Bone marrow (tissue), 2 donors: Measurements from ENCODE around the gene DPM1.

Experiments used
- DNase-seq, 2 donors: peaks; one replicate each; lab custom pipeline; 2025; lab: John Stamatoyannopoulos, UW

DPM1 gene

DNA sequence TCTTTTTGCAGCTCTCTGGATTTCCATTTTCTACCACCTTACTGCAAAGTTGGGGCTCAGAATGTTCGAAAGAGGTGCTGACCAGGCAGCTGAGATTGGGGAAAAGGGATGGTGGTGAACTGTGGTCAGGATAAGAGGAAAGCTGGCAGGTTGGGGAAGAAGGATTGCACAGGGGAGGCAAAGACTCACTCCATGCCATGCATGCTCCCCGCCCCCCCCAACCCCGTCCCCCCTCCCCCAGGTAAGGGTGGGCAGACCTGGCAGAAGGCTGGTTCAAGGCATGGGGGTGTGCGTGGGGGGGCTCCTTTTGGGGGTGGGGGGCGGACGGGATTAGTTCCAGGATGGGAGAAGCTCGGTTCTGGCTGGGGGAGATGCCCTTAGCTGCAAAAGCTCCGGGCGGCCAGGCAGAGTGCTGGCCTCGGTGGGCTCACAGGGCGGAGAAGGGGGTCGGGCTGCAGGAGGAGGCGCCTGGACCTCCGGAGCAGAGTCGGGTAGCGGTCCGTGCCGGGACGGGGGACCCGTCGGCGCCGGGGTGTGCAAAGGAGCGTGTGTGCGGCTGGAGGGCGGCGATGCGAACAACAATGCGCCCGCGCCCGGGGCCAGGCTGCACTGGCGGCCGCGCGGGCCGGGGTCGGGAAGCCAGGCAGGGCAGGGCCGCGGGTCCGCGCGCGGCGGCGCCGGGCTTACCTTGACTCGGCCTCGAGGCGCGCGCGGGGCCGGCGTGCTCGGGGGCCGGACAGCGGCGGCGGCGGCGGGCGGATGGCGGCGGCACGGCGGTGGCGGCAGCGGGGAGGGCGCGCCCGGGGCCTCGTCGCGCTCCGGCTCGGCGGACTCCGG, 28.0 kb downstream of the DPM1 start:
- DNase-seq: no peak

DNA sequence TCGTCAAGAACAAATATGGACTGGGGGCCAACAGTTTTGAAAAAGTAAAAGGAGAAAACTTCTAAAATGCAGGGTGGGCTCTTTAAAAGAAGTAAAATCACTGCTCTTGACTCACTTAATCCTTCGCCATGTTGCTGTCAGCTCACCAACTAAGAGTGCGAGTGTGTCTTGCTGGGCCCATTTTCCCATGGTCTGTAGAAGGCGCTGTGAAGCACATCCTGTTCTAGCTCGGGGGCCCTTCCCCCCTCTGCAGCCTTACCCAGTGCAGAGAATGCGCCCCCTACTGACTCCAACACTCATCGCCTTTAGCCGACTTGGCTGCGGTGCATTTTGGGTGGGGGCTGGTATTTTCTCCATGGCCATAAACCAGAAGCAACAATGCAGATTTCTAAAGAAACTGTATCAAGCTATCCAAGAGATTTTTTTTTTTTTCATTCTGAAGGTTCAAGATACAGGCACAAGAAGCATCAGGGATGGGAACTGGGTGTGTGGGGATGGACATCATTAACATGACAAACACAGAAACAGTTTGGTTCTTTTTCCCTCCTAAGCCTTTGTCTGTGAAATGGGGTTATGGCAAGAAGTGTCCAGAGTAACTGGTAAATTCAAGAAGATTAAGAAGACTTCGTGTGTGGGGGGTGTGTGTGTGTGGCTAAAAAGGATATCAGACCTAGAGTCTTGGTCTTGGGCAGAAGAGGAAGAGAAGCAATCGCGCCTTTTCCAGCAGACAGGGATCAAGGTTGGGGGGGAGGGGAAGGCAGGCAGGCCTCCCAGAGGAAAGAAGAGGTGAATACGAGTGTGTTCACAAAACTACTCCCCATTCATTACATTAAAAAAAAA, 28.8 kb downstream of the DPM1 start:
- DNase-seq: peak; percentile 40 to 91

DNA sequence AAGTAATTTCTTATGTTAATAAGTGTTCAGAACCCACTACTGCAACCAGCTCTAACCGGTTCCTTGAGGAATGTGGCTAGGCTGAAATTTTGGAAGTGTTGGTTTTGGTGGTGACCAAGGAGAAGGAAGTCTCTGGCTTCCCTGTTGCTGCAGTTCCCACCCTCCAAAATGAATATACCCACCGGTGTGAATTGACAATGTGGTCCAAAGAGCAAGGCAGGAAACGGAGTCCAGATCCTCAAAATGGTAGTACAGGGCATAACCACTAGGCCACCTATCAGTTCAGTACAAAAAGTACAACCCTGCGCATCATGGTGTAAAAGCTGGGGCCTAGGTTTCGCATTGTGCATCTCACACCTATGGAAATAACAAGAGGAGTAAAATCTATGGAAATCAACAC, 29.9 kb downstream of the DPM1 start:
- DNase-seq: no peak

DNA sequence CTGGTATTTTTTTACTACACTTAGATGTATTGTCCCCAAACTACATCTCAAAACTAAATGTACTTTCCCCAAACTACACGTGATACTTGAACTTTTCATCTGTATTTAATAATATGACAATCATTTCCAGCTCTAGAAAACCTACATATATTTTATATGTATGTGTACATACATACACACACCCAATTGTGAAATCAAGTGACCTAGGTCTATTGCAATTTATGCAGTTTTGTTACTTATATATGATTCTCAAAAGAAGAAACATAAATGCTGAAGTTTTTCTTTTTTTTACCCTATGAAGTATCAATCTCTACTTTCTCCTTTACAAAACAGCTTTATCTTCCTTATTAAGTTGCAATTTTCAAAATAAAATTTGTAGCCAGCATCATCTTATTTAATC, 31.8 kb downstream of the DPM1 start:
- DNase-seq: no peak

DNA sequence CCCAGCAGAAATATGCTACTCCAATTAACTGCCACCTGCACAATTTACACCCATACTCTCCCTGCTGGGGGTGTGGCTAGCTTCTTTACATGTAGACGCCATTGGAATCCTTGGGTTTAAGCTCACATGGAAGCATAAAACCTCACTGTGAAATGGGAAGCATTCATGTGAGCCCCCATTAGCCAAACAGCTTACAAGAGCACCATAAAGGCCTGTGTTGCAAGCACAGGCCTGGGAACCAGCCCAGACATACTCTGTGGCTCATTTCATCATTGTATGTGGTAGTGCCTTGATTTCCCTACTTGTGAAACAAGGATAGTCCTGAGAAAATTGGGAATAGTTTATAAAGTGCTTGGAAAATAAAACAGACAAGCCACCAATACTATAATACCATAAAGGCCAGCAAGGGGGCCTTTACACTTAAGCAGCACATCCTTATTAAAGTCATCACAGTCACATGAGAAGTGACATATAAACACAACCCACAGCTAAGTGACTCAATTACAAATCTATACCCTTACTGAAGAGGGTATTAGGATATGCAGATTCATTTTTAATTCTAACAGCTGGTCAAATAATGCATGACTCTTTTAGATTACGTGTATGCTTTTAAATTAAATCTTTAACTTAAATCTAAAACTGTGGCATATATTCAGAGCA, 33.9 kb downstream of the DPM1 start:
- DNase-seq: no peak

DNA sequence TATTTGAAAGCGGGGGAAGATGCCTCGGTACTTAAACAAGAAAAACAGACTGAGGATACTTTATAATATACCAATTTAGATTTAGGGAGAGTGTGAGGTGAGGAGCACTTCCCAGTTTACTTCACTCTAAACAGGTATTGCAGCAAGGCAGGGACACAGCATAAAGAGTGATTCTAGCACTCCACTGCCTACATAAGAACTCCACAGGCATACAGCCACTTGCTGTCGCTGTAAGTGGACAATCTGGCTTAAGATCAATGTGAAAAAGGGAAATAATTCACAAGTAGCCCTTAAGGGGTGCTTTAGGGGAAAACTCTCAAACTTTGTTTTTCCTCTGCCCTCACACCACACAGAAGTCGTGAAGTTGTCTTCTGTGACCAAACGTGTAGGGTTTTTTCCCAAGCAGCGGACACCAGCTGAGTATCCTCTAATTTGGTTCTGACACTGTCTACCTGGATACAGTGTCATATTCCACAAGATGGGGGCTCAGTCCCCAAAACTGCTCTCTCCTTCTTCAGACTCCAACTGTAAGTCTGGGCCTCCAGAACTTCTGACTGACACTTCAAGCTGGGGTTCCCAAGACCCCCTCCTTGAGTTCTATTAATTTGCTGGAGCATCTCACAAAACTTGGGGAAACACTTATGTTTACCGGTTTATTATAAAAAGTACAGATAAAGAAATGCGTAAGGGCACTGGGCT, 36.4 kb downstream of the DPM1 start:
- no peak for DNase-seq

DNA sequence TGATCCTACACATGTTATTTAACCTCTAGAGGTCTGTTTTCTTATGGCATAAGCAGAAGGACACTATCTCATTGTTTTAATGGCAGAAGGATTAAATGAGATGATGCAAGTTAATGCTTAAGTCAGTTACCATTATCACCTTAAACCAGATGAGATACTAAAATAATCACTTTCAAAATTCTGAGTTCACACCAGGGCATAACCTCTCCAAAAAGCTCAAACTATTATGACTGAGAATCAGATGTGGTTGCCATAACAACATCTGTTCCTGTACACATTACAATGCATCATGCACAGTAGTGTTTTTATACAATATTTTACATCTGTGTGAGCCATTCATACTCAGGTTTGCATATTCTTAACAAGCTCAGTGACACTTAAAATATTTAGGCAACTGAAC, 37.3 kb downstream of the DPM1 start:
- no peak for DNase-seq

DNA sequence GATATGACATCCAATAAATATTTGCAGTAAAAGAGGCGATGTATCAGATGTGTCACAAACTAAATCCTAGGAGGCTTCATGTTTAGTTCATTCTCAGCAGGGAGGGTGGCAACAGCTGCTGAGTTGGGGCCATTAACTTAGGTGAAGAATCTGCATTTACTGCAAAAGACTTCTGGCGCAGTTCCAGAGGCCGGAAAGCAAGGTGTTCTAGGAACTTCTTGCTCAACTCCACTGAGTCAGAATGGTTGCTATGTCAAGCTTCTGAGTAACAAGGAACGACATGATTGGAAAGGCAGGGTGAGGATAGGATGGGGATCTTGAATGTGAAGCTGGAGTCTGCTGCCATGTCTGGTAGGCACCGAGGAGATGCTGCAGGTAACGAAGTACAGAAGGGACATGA, 38.8 kb downstream of the DPM1 start:
- DNase-seq: no peak

DNA sequence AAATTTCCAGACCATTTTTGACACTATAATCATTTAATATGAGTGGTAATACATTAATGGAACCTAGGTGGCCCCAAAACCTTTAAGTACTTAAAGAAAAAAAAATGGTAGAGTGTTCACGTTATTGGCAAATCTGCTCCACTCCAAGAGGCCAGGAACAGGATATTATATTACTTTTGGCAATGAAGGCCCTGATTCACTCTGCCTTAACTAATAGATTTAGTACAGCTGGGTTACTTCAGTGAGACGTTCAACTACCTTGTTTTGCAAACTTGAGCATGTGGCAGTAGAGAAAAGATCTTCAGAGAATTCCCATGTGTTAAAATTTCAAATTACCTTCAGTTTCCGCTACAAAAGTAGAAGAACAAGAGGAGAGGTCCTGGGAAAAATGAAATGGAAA, 39.9 kb downstream of the DPM1 start:
- no peak for DNase-seq

DNA sequence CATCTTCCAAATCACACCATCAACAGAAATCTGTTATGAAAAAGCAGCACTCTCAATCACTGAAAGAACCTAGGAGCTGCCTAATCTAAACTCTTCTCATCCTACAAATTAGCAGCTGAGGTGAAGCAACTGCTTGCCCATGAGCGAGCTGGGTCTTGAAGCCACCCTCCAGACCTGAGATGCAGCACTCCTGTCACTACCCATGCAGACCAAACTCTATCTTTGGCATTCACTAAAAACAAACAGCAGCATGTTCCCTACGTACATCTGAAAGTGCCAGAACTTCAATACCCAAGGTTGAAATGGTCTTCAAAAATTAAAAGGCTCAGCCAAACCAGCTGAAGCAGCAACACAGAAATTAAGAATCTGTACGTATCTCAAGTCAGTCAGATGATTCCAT, 41.4 kb downstream of the DPM1 start:
- DNase-seq: no peak

DNA sequence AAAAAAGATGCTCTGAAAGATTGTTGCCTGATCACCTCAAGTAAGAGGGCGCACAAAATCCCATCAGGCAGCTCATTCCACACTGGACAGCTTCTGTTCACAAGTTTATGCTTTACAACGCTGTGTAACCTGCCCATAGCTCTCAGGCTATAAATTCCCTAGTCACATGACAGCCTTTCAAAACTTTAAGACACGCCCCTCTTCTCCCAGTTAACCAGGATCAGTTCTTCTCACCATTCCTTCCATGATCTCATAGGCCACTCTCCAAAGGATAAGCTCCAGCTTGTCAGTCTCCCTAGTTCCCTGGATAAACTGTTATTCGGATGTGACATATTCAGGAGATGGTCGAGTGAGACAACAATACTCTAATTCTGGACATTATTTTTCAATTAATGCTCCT, 42.1 kb downstream of the DPM1 start:
- DNase-seq: no peak

DNA sequence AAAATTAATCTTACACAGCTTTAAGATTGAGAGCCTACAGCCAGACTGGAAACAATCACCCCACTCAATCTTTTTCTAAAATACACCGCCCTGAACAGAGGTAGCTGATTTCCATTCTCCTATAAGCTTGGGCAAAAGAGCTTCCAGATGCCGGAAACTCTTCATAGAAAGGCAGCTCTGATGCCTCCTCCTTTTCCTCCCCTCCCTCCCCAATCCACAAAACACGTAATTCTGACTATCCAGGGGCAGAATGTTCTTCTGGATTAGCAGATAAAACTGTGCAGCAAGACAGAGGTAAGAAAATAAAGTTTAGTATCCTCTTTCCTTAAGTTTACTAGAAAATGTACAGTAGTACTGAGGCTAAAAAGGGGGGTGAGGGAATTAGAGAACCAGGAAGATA, 42.9 kb downstream of the DPM1 start:
- DNase-seq: no peak

DNA sequence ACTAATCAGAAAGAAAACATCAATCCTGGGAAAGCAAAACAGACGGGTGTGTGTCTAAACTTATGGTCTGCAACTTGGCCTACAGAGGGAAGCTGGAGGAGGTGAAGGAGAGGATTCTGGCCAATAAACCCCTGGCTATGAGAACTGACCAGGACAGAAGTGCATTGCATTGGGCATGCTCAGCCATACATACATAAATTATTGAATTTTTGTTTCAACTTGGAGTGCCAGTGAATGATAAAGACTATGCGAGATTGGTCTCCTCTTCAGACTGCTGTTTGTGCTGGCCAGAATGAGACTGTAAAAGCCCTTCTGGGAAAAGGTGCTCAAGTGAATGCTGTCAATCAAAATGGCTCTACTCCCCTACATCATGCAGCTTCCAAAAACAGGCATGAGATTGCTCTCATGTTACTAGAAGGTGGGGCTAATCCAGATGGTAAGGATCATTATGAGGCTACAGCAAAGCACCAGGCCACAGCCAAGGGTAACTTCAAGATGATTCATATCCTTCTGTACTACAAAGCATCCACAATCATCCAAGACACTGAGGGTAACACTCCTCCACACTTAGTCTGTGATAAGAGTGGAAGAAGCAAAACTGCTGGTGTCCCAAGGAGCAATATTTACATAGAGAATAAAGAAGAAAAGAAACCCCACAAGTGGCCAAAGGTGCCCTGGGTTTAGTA, 44.5 kb downstream of the DPM1 start:
- peak in 1 of 2 donors; percentile 6 for DNase-seq

DNA sequence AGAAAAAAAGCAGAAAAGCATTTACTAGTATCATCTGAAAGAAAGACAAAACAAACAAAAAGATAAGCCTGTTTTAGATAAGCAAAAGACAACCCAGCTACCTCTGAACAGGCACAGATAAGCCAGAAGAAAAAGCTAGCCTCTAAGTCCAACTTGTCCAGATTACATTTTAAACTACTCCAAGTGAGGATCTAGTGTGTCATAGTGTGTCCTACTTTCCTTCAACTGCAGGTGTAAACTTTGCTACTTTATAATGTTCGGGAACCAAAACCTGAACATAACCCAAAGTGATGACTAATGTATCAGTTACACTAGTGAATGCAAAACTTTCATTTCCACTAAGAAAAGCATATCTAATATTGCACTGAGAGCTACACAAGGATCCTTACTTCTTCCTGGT, 46.6 kb downstream of the DPM1 start:
- DNase-seq: no peak

DNA sequence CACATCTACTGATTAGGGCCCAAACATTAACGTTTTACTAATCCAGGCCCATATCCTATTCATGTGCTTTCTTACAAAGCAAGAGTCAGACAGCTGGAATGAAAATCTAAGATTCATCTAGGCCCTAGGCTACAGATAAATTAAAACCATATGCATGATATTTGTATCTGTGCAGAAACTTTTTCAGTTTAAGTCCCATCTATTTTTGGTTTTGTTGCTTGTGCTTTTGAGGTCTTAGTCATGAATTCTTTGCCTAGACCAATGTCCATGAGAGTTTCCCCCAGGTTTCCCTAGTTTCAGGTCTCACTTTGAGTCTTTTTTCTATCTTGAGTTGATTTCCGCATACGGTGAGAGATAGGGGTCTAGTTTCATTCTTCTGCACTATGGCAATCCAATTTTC, 47.3 kb downstream of the DPM1 start:
- no peak for DNase-seq

DNA sequence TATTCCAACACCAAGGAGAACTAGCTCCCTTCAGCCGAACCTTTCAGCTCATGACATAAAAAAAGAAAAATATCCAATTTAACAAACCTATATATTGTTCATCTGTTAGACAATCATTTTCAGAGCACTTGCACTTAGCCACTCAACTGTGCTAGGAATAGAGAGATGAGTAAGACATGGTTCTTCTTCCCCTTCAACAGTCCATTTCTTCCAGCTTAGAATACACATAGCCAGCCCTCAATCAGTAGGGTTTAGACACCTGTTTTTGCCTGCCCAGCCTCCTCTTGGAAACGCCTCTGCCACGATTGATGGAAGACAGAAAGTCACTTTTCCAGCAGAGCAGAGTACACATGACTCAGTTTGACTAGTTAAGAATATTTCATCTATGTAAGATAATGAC, 48.9 kb downstream of the DPM1 start:
- DNase-seq: no peak

DNA sequence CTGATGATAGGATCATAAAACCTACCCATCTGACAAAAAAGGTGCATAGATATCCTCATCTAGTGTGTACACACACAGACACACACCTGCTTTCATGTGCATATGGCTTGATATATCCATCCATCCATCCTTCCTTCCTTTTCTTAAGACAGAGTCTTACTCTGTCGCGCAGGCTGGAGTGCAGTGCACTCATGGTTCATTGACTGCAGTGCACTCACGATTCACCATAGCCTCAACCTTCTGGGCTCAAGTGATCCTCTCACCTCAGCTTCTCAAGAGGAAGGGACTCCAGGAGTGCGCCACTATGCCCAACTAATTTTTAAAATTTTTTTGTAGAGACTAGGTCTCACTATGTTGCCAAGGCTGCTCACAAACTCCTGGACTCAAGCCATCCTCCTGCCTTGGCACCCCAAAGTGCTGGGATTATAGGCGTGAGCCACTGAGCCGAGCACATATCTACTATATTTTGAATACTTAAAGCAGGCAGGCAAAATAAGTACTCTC, 54.2 kb downstream of the DPM1 start:
- no peak for DNase-seq

DNA sequence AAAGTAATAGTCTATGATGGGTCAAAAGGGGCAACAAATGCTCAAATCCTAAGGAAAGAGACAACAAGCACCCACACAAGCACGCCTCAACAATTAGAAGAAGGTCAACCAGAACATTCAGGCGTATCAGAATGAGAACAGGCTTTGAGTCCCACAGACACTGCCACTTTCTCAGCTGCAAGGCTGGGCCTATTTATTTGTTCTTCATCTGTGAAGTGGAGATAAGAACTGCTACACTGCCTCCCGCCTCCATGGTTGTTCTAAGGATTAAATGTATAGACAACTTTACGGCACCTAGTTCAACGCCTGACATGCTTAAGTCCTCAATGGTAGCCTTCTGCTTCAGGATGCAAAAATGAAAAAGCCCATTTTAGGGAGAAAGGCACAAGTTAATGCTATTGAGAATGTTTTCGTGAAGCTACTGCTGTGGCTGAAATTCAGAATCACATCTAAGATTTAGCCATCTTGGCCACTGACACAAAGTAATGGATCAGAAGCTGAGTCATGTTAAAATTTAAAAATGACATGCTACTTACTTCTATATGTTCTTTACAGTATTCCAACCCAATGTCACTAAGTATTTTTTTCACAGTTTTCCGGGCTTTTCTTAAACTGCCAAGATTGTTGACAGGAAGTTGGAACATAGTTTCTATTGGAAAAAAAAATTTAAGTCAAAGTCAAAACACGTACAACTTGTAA, 54.8 kb downstream of the DPM1 start:
- DNase-seq: no peak

DNA sequence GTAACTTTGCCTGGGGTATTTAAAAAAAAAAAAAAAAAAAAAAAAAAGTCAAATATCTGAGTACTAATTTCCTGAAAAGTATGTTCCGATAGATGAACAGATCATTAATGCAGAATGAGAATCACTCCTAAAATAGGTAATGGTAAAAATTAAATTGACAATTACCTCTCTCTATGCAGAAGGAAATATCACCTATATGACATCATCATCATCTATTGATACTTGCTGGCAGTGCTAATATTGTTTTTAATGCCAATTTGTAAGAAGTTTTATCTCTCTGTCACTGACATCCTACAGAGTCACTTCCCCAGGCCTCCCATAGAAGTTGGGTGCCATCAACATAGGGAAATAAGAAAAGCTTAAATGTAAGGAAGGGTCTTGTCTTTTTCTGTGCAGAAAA, 57.0 kb downstream of the DPM1 start:
- no peak for DNase-seq

DNA sequence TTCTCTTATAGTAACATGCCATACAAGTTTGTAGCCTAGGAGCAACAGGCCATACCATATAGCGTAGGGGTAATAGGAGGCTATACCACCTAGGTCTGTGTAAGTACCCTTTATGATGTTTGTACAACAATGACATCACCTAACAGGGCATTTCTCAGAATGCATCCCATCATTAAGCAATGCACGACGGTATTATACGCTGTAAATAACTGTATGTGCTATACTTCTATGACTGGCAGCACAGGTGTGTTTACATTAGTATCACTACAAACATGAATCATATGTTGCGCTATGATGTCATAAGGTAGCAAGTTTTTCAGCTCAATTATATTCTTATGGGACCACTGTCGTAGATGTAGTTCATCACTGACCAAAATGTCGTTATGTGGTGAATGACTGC, 58.1 kb downstream of the DPM1 start:
- DNase-seq: no peak

DNA sequence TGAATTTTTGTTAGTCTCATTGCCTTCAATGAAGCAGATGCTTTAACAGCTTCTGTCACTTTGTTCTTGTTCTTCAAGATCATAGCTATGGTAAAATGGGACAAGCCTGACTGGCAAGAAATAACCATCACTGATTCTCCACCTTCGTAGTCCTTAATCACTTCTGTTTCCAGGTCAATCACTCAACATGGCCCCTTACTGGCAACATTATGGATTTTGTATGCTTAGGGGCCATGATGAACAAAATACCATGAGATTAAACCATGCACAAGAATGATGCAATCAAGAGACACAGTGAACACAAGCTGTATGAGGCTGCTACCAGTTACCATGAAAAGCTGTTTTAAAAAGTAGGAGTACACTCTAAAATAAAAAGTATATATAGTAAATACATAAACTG, 59.9 kb downstream of the DPM1 start:
- DNase-seq: no peak
